Erythroblast (primary cell): ENCODE data around the gene IL19.

Experiments
- GATA1 ChIP-seq: IDR thresholded peaks from 2 replicates; pipeline ENCODE4 v1.6.1; 2011; ENCODE audit warnings: low read depth, mild to moderate bottlenecking, control low read depth, low read length, moderate library complexity
- POLR2A ChIP-seq: IDR thresholded peaks from 2 replicates; pipeline ENCODE4 v1.6.1; 2011; ENCODE audit warnings: mild to moderate bottlenecking, low read length

GRCh38 chr1:206812471-206812870 is 41.9 kb downstream of the IL19 start:
- TF ChIP-seq POLR2A = no peak
- no peak for TF ChIP-seq GATA1
